ENCODE measurements around the gene MLH1. TPM values are rescaled to one million over a fixed set of nuclear protein-coding genes. Genes with fewer than 3 reads are reported as not detected.

MLH1 gene
- total and polyA plus RNA-seq, 2 of the 8 experiments (the other 6 are each of a cell fraction or from before 2014, with no cell fraction given): 36.4 to 47.3 TPM

- TF ChIP-seq BCL11A (IDR thresholded peaks at IDR 0.05; ENCODE audit: low read depth in 2 of 2, low read length in 2 of 2): no peak
- 0 out of 2 replicates have a peak, but pooled peaks have one; percentile 14 for TF ChIP-seq KDM5A (IDR thresholded peaks at IDR 0.05; ENCODE audit: low read length)
- no peak for TF ChIP-seq POU5F1 (IDR thresholded peaks at IDR 0.05; ENCODE audit: low read depth, low read length)
- peak; percentile 28 for TF ChIP-seq ASH2L (IDR thresholded peaks at IDR 0.05; ENCODE audit: low read length)
- TF ChIP-seq TBP (IDR thresholded peaks at IDR 0.05; ENCODE audit: low read depth, low read length): peak; percentile 76
- no peak; the same call in 1 of the 2 replicates for TF ChIP-seq GABPA (IDR thresholded peaks at IDR 0.05; ENCODE audit: borderline replicate concordance, insufficient read depth, low read length)
- TF ChIP-seq MAX (IDR thresholded peaks at IDR 0.05): peak; percentile 96
- TF ChIP-seq FOSL1 (IDR thresholded peaks at IDR 0.05; ENCODE audit: insufficient read depth, low read depth, low read length): no peak
- no peak for TF ChIP-seq NRF1 (IDR thresholded peaks at IDR 0.05; ENCODE audit: low read depth, low read length)
These were observed at the start of gene MLH1 (continued) for GRCh38 chr3:36993326-36994283.

Data from H1 (cell line).